SU-DHL-6 (cell line): ENCODE data around the gene CADPS.

ENCODE experiments used
- H2AFZ ChIP-seq: fragments of 200-600 bp; sonication (generic); 2 replicates; pipeline ENCODE4 v1.6.1; 2014; ENCODE audit warnings: low read depth, mild to moderate bottlenecking, moderate library complexity, mixed read lengths, antibody characterized with exemption, low read length; ENCODE audit not compliant: severe bottlenecking
- H3F3A ChIP-seq: fragments of 200-600 bp; shearing (Covaris generic); 2 replicates; pipeline ENCODE4 v1.6.0; 2016; ENCODE audit warnings: antibody characterized with exemption, mild to moderate bottlenecking; ENCODE audit not compliant: insufficient read depth
- H3K27ac ChIP-seq: fragments of 200-600 bp; sonication (generic); 2 replicates; pipeline ENCODE4 v1.5.1; 2016; ENCODE audit warnings: low read depth, mild to moderate bottlenecking, low read length, moderate library complexity, mixed read lengths
- H3K27me3 ChIP-seq: fragments of 200-600 bp; sonication (generic), shearing (Covaris generic); 2 replicates; pipeline ENCODE4 v1.6.0; 2014; ENCODE audit warnings: mild to moderate bottlenecking, low read length
- H3K36me3 ChIP-seq: fragments of 200-600 bp; sonication (generic); 2 replicates; pipeline ENCODE4 v1.6.1; 2014; ENCODE audit warnings: mild to moderate bottlenecking, low read length, mixed read lengths
- H3K4me2 ChIP-seq: fragments of 300-600, 200-600 bp; shearing (Covaris generic), sonication (generic); 2 replicates; pipeline ENCODE4 v1.6.0; 2014; ENCODE audit warnings: low read length, low read depth, mild to moderate bottlenecking; ENCODE audit not compliant: poor library complexity, severe bottlenecking
- H3K4me3 ChIP-seq: fragments of 200-600 bp; sonication (generic); 2 replicates; pipeline ENCODE4 v1.5.1; 2014; ENCODE audit warnings: antibody characterized with exemption, low read length, mild to moderate bottlenecking, mixed read lengths; ENCODE audit not compliant: insufficient read depth, poor library complexity, severe bottlenecking
- H3K79me2 ChIP-seq: fragments of 200-600 bp; sonication (generic); 2 replicates; pipeline ENCODE4 v1.6.1; 2014; ENCODE audit warnings: mild to moderate bottlenecking, low read length, moderate library complexity; ENCODE audit not compliant: insufficient read depth
- H3K9ac ChIP-seq: fragments of 200-600 bp; sonication (generic); 2 replicates; pipeline ENCODE4 v1.7.0; 2014; ENCODE audit warnings: mild to moderate bottlenecking, low read length
- H3K9me2 ChIP-seq: fragments of 200-600 bp; sonication (generic); replicated peaks from 2 replicates; pipeline ENCODE4 v1.6.1; 2014; ENCODE audit warnings: low read length; ENCODE audit not compliant: insufficient read depth
- H3K9me3 ChIP-seq: fragments of 200-600 bp; sonication (generic); 2 replicates; pipeline ENCODE4 v1.6.1; 2014; ENCODE audit warnings: low read length, mixed read lengths; ENCODE audit not compliant: insufficient read depth
- H4K20me1 ChIP-seq: fragments of 200-600 bp; sonication (generic); 2 replicates; pipeline ENCODE4 v1.6.1; 2014; ENCODE audit warnings: low read depth, mild to moderate bottlenecking, antibody characterized with exemption, low read length, moderate library complexity, mixed read lengths
- CTCF ChIP-seq: fragments of 200-600 bp; sonication (generic); IDR thresholded peaks from one replicate; pipeline ENCODE4 v1.5.1; 2017; ENCODE audit warnings: antibody characterized with exemption, mild to moderate bottlenecking, low read length, moderate library complexity; ENCODE audit not compliant: insufficient read depth, poor library complexity, severe bottlenecking
- EZH2phosphoT487 ChIP-seq: fragments of 200-600 bp; sonication (generic), shearing (Covaris generic); conservative IDR thresholded peaks from 2 replicates; pipeline ENCODE4 v1.6.1; 2018; ENCODE audit warnings: mild to moderate bottlenecking, antibody characterized with exemption, low read length, moderate library complexity, mixed read lengths

CADPS gene

GRCh38 chr3:62757045-62757444 lies 118.2 kb downstream of the CADPS start:
- no peaks in the 10 kb centered on the region for H3K9me3 ChIP-seq
- H3K36me3 ChIP-seq: no peaks in the 10 kb centered on the region
- H3K4me2 ChIP-seq: no peak overlapping the region
- H3K4me3 ChIP-seq: no peak overlapping the region
- no peak overlapping the region for H2AFZ ChIP-seq
- H3K27ac ChIP-seq: no peak overlapping the region
- peaks cover 8% of the 10 kb centered on the region for H3F3A ChIP-seq
- no peaks in the 10 kb centered on the region for H3K79me2 ChIP-seq
- H4K20me1 ChIP-seq: no peaks in the 10 kb centered on the region
- no peaks in the 10 kb centered on the region for H3K9me2 ChIP-seq
- no peaks in the 10 kb centered on the region for H3K27me3 ChIP-seq
- no peak overlapping the region for H3K9ac ChIP-seq
- TF ChIP-seq EZH2phosphoT487 (no peak), CTCF (no peak)

- Histone ChIP-seq H3K9ac (peak overlapping the region; percentile 47), H3K4me2 (peak overlapping the region; percentile 60), H4K20me1 (no peaks in the 10 kb centered on the region), H3K27ac (peak overlapping the region; percentile 85), H3K27me3 (no peaks in the 10 kb centered on the region), H3K9me2 (no peaks in the 10 kb centered on the region), H3K9me3 (no peaks in the 10 kb centered on the region), H3K79me2 (no peaks in the 10 kb centered on the region), H2AFZ (peak overlapping the region; percentile 68), H3F3A (peaks cover 8% of the 10 kb centered on the region), H3K36me3 (no peaks in the 10 kb centered on the region), H3K4me3 (no peak overlapping the region)
- no peak for TF ChIP-seq EZH2phosphoT487
- no peak for TF ChIP-seq CTCF
Measured at GRCh38 chr3:62755285-62755684, 119.9 kb downstream of the CADPS start.

- H2AFZ ChIP-seq: no peak overlapping the region
- H3K79me2 ChIP-seq: no peaks in the 10 kb centered on the region
- H3K9me3 ChIP-seq: no peaks in the 10 kb centered on the region
- no peak overlapping the region for H3K4me3 ChIP-seq
- no peaks in the 10 kb centered on the region for H3K27me3 ChIP-seq
- H3K27ac ChIP-seq: no peak overlapping the region
- H3K9ac ChIP-seq: no peak overlapping the region
- H4K20me1 ChIP-seq: no peaks in the 10 kb centered on the region
- no peaks in the 10 kb centered on the region for H3K9me2 ChIP-seq
- H3K36me3 ChIP-seq: no peaks in the 10 kb centered on the region
- TF ChIP-seq CTCF: no peak
- TF ChIP-seq EZH2phosphoT487: no peak
- no peak overlapping the region for H3K4me2 ChIP-seq
- H3F3A ChIP-seq: peaks cover 4% of the 10 kb centered on the region
Measured at GRCh38 chr3:62749657-62750056, 125.6 kb downstream of the CADPS start.
